Inflammatory macrophage (primary cell): ENCODE data around the gene FOLR1.

Experiments
- DNase-seq, 2 donors: peaks; one replicate each; pipeline ENCODE4 v3.0.0-alpha.2; 2020 to 2022

Gene FOLR1

DNA sequence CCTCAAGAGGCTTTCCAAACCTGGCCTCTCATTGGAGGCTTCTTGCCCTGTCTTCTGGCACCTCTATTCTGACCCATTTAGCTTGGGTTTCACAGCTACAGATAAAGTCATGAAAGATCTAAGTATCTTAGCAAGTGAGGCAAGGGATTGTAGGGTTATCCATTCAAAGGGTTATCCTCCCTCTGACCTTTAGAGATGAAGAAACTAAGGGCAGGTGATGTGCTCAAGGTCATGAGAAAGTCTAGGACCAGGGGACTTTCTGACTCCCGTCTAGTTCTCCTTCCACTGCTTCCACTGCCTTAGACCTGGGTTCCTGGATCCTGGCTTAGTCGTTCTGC is 44.8 kb downstream of the FOLR1 start:
- DNase-seq = no peak

DNA sequence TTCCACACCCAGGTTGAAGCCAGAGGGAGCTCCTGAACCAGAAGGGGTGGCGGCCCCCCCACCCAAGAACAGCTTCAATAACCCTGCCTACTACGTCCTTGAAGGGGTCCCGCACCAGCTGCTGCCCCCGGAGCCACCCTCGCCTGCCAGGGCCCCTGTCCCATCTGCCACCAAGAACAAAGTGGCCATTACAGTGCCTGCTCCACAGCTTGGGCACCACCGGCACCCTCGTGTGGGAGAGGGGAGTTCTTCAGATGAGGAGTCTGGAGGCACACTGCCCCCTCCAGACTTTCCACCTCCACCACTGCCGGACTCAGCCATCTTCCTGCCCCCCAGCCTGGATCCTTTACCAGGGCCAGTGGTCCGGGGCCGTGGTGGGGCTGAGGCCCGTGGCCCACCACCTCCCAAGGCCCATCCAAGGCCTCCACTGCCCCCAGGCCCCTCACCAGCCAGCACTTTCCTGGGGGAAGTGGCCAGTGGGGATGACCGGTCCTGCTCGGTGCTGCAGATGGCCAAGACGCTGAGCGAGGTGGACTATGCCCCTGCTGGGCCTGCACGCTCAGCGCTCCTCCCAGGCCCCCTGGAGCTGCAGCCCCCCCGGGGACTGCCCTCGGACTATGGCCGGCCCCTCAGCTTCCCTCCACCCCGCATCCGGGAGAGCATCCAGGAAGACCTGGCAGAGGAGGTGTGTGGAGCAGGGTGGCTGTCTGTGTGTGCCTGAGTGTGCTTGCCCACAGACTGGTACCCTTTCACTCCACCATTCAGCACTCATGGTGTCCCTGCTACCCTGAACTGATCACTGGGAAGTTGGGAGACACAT is 45.4 kb downstream of the FOLR1 start:
- DNase-seq = no peak

DNA sequence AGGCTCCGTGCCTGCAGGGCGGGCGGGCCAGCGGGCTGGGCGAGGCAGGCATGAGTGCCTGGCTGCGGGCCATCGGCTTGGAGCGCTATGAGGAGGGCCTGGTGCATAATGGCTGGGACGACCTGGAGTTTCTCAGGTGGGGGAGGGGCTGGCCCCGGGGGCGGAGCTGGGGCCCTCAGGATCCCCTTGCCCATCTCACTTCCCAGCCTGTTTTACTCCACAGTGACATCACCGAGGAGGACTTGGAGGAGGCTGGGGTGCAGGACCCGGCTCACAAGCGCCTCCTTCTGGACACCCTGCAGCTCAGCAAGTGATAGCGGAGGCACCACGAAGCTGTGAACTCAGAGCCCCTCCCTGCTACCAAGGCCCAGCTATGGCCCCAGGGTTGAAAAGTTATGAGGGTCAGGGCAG is 46.1 kb downstream of the FOLR1 start:
- peak; percentile 58 to 71 for DNase-seq

DNA sequence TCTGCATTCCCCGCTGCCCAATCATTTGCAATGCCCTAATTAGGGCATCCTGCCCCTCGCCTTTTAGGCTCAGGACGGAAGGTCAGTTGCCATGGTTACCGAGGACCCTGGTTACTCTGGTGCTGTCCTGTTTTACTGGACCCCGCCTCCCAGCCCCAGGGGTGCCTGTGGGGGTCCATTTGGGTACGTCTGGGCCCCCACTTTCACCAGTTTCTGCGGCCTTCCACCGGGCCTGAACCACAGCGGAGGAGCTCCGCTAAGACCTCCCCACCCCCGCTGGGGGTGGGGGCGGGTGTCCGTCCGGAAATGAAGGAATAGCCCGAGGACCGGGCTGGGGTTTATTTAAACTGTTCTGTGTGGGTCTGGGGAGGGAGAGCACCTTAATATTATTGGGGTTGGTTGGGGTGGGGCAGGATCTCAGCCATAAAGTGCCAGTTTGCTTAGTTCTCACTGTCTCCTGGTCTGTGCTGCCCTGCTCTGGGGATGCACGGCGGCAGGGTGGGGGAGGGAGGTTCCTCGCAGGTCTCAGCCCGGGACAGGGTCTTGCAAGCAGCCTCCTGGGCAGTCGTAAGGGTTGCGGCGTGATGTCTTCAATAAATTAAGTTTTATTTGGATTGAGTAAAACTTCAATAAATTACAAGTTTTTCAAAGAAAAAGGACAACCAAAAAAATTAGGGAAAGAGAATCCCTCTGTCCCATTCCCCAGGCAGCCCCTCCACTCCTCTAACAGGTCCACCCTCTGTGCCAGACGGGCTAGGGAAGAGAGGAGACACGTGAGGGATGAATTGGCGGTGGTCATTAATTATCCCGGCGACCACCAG is 46.8 kb downstream of the FOLR1 start:
- DNase-seq = no peak

DNA sequence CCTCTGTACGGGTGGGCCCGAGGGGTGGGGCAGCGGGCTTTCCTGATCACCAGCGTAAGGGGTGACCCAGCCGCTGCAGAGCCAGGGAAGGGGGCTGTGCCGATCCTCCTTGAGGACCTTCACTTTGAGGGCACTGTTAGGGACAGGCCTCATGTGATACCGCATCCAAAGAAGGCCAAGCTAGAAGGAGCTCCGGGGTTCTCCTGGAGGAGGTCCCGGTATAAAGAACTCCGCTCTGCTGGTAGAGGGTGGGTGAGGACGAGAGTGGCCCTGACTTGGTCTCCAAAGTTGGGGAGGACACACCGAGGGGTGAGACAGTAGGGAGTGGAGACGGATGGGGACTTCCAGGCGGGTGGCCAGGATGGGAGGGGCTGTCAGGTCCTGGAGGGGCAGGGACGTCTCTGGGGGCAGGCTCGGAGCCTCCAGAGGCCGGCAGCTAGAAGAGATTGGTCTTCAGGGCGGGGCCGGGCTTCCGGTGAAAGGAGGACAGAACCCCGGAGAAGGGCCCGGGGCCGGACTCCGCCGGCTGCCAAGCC is 47.4 kb downstream of the FOLR1 start:
- peak; percentile 7 to 42 for DNase-seq

DNA sequence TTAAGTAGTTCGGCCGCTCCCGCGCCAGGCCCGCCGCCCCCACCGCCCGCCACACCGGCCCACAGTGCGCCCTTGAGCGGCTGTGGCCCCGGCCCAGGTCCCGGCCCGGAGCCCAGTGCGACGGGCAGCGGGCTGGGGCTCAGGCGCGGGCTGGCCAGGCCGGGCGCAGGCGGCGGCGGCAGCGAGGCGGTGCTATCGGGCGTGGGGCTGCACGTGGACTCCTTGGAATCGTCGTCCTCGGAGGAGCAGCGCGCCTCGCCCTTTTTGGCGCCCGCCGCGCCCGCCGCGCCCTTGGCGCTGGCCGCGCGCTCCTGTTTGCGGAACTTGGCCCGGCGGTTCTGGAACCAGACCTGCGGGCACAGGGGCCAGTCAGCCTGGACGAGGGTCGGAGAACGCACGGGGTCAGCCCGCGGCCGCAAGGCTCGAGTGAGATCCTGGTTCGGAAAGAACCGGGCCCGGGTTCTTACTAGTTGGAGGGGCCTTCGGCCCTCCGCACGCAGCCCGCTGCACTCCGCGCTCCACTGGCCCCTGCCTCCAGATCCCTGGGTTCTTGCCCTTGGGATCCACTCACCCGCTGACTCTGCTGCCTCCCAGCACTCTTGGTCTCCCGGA is 48.0 kb downstream of the FOLR1 start:
- DNase-seq = peak; percentile 49 to 63

DNA sequence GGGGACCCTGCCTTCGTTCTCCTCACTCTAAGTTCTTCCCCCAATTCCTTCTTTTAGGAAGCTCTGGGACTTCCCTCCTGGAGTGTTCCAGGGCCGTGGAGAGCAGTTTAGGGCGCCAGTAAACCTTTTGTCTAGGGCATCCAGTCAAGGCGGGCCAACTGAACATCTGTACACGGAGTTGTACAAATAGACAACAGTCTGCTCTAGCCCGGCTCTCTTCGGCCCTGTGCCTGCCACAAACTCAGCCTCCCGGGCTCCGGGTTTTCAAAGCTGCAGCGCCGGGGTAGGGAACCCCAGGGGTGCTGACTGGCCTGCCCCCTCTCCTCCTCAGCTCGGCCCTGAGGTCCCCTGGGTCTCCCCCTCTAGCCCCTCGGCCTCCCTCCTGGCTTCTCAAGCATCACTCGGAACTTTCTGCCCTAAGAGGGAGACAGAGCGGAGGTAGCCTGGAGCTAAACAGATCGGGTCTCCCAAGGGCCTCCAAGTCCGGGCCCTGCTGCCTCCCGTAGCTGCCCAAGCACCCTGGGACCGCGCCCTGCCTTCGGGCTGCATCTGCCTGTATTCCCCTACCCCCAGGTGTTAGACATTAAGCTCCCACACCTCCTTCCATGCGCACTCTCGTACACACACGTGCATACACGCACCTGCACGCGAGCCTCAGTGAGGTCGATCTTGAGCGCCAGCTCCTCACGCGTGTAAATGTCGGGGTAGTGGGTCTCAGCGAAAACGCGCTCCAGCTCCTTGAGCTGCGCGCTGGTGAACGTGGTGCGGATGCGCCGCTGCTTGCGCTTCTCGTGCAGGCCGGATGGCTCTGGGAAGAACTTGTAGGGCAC is 48.7 kb downstream of the FOLR1 start:
- no peak for DNase-seq

DNA sequence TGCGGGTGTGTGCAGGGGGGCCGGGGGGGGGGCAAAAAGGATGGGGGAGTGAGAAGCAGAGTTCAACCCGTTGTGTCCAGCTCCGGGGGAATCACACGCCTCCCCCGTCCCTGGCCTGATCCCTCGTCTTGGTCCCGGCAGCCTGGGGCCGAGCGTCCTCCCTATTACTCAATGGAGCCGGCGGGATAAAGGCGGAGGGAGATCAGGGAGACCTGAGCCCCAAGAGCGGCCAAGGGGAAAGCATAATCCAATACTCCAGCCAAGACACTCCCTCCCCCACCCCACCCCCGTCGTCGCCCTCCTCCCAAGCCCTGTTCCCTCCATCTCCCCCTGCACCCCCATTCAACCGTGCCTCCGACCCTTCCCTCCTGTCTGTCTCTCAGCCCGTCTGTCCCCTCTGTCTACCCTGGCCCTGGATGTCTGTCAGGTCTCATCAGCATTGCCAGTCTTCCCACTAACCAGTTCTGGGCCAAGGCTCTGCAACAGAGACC is 49.4 kb downstream of the FOLR1 start:
- DNase-seq = no peak

DNA sequence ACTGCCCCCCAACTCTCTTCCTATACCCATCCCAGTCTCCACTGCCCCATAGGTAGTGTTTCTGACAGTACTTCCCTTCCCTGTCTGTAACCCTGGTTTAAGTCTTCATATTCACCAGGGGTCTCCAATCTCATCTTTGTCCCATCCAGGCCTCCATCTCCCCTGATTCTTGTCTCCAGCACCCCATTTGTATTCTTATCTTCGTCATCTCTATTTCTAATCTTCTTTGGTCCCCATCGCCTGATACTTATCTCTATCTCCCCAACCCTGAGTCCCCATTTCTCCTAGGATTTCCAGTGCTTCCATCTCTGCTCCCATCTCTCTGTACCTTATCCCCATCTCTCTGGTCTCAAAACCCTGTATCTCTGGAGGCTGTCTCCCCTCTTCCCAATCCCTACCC is 50.2 kb downstream of the FOLR1 start:
- DNase-seq = no peak

DNA sequence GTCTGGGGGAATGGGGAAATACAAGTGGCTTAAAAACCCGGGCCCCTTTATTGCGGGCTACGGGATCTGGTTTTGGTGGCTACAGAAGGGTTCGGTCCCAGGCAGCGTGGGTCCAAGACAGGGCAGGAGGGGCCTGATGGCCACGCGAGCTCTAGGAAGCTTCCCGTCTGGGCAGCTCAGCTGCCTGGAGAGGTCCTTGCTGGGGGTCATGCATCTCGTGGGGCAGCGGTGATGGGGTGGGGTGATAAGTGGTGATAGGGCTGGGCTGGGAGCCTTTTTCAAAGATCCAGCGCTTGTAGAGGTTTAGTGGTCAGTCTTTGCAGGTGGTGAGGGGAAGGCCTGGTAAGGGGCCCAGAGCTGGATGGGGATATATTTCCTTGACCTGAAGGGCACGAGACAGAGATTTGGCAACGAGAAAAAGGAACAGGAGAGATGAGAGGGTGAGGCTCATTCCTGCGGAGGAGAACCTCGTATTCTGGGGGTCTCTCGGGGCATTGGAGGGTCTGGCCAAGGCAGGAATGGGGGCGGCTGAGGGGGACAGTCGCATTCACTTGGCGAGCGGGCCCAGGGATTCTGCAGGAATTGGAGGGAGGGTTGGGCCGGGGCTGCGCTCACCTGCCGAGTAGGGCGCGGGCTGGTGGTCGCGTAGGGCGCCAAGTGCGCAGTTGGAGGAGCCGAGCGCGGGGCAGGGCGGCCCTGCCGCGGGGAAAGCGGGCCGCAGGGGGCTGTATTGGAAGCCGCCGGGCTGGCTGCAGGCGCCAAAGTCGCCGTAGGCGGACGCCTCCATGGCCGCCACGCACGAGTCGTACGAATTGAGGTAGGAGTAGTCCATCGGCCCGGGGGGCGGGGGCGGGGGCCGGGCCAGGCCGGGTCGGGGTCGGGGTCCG is 51.5 kb downstream of the FOLR1 start:
- DNase-seq = no peak

DNA sequence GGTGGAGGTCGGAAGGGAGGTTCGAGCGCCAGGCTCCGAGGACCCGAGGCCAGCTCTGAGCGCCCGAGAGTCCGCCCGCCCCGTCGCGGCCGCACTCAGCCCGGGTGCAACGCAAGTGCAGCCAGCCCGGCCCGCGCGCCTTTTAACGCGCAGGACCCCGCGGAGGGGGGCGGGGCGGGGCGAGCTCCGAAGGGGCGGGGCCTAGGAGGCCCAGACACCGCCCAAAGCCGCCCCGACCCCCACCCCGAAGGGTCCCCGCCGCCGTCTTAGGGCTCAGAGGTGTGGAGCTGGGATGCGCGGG is 52.1 kb downstream of the FOLR1 start, which contains the start of gene PHOX2A:
Gene PHOX2A (minus strand): TSS at position 117 of the 301 bp plus-strand sequence. CDS start 172 bp downstream, outside the sequence.
- DNase-seq = no peak

DNA sequence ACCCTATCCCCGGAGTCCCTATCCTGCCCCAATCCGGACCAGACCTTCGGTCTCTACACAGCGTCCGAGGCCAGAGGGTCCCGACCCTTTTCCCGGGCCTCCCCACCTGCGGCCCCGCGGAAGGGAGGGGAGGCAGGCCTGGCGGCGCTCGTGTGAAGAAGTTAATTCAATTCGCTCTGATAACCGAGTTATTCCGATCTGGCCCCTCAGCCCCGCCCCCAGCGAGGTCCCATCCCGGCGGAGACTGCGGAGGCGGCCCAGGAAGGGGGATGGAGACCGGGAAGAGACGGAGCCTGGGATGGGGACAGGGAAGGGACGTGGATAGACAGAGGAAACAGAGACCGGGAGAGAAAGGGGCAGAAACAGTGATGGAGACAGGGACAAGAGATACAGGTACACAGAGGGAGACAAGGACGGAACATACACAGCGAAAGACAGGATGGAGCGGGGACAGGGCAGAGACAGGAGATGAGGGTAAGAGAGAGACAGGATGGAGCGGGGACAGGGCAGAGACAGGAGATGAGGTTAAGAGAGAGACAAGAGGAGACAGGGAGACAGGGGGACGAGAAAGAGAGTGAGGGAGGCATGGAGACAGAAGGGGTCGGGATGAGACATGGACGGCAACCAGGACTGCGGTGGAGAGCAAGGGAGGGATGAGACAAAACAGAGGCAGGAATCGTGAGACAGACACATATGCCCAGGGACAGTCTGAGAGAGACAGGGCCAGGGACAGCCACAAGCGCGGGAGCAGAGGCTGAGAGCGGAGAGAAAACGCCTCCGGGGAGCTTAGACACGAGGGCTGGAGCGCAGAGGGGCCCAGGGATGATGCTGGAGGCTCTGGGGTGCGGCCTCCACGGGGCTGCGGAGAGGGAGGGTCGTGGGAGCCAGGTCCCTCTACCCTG is 52.7 kb downstream of the FOLR1 start:
- no peak for DNase-seq

DNA sequence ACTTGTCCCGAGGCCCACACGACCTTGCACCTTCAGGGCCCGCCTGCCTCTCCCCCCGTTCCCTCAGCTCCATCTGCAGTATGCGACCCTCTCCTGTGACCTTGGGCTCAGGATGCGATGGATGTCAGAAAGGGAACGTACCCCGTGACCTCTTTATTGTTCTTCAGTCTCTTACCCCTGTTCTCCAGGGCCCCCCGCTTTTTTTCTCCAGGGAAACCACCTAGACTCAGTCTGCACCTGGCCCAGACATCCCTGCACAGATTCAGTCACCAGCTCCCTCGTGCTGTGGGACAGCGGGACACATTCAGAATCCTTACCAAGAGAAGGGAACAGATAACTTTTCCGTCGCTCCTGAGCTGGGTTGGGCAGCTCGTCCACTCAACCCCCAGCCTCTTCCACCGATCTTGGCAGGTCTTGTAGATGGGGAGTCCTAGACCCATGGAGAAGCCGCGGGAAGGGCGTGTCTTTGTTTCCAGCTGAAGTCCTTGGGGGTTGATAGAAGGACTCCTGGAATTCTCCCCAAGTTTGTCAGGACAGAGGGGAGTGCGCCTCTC is 53.4 kb downstream of the FOLR1 start:
- no peak for DNase-seq
